WTC11 (cell line): ENCODE measurements around the gene SEMA3C. TPM values are rescaled to one million over a fixed set of nuclear protein-coding genes. Genes with fewer than 3 reads are reported as not detected.

ENCODE experiments used
- ATAC-seq: fragments of 200-7000 bp; cut with Tn5 transposase; 2 replicates; pipeline ENCODE4 v1.10.0; 2021; ENCODE audit warnings: mild to moderate bottlenecking, moderate library complexity
- CTCF ChIA-PET: fragments of 300-600 bp; sonication (Branson Sonifier 250); formaldehyde crosslinking; loops from one replicate; lab custom pipeline; 2021; ENCODE audit warnings: antibody characterized with exemption; lab: Charles Lee
- POLR2A ChIA-PET: fragments of 350-600 bp; sonication (Branson Sonifier 250); formaldehyde crosslinking; loops from one replicate; lab custom pipeline; 2021; ENCODE audit warnings: antibody characterized with exemption; lab: Charles Lee
- DNase-seq: peaks from one replicate; pipeline ENCODE4 v3.0.0; 2021; ENCODE audit warnings: low spot score
- H3K27ac Mint-ChIP-seq: 2 replicates; pipeline ENCODE4 v1.8.0; 2021; ENCODE audit warnings: mixed read lengths
- H3K27me3 Mint-ChIP-seq: 2 replicates; pipeline ENCODE4 v1.8.0; 2021; ENCODE audit warnings: low read depth, mild to moderate bottlenecking, moderate library complexity, mixed read lengths
- H3K36me3 Mint-ChIP-seq: 2 replicates; pipeline ENCODE4 v1.8.0; 2021; ENCODE audit warnings: mixed read lengths
- H3K4me1 Mint-ChIP-seq: 2 replicates; pipeline ENCODE4 v1.8.0; 2022; ENCODE audit warnings: mixed read lengths
- H3K4me3 Mint-ChIP-seq: 2 replicates; pipeline ENCODE4 v1.8.0; 2021; ENCODE audit warnings: mild to moderate bottlenecking, moderate library complexity, mixed read lengths
- H3K9me3 Mint-ChIP-seq: 2 replicates; pipeline ENCODE4 v1.8.0; 2021; ENCODE audit warnings: mixed read lengths
- ARID4B ChIP-seq: sonication (generic); formaldehyde crosslinking; IDR thresholded peaks from 2 replicates; pipeline ENCODE4 v1.8.0; 2023; ENCODE audit warnings: missing genetic modification reagents, mild to moderate bottlenecking, borderline replicate concordance
- ATF1 ChIP-seq: sonication (generic); formaldehyde crosslinking; IDR thresholded peaks from 2 replicates; pipeline ENCODE4 v1.8.1; 2023; ENCODE audit warnings: mild to moderate bottlenecking, moderate library complexity, missing genetic modification reagents
- CBFB ChIP-seq: sonication (generic); formaldehyde crosslinking; IDR thresholded peaks from 2 replicates; pipeline ENCODE4 v1.8.1; 2022; ENCODE audit warnings: mild to moderate bottlenecking, low read depth, missing genetic modification reagents
- GABPB1 ChIP-seq: sonication (generic); formaldehyde crosslinking; IDR thresholded peaks from 2 replicates; pipeline ENCODE4 v1.8.1; 2023; ENCODE audit warnings: mild to moderate bottlenecking, missing genetic modification reagents
- GRHL2 ChIP-seq: fragments of 250-450 bp; sonication (Bioruptor Pico); IDR thresholded peaks from 2 replicates; pipeline ENCODE4 v1.8.0; 2022; ENCODE audit warnings: mild to moderate bottlenecking, moderate library complexity; ENCODE audit not compliant: insufficient replicate concordance, severe bottlenecking
- MXD4 ChIP-seq: fragments of 250-450 bp; sonication (Bioruptor Pico); IDR thresholded peaks from 2 replicates; pipeline ENCODE4 v1.8.0; 2021; ENCODE audit warnings: mild to moderate bottlenecking, moderate library complexity, borderline replicate concordance
- MYBL2 ChIP-seq: sonication (generic); formaldehyde crosslinking; IDR thresholded peaks from 2 replicates; pipeline ENCODE4 v1.8.1; 2023; ENCODE audit warnings: mild to moderate bottlenecking, moderate library complexity, missing genetic modification reagents
- NR3C1 ChIP-seq: sonication (generic); formaldehyde crosslinking; conservative IDR thresholded peaks from 2 replicates; pipeline ENCODE4 v1.8.1; 2023; ENCODE audit warnings: low read depth, mild to moderate bottlenecking, missing genetic modification reagents
- PREB ChIP-seq: sonication (generic); formaldehyde crosslinking; IDR thresholded peaks from 2 replicates; pipeline ENCODE4 v1.8.1; 2022; ENCODE audit warnings: mild to moderate bottlenecking, missing genetic modification reagents, moderate library complexity, borderline replicate concordance
- RELA ChIP-seq: sonication (generic); formaldehyde crosslinking; IDR thresholded peaks from 2 replicates; pipeline ENCODE4 v1.8.1; 2022; ENCODE audit warnings: missing genetic modification reagents, mild to moderate bottlenecking, borderline replicate concordance
- TCF7 ChIP-seq: sonication (generic); formaldehyde crosslinking; IDR thresholded peaks from 2 replicates; pipeline ENCODE4 v1.8.0; 2022; ENCODE audit warnings: mild to moderate bottlenecking, low read depth, missing genetic modification reagents, moderate library complexity
- ZBTB43 ChIP-seq: sonication (generic); formaldehyde crosslinking; IDR thresholded peaks from 2 replicates; pipeline ENCODE4 v1.8.1; 2023; ENCODE audit warnings: mild to moderate bottlenecking, missing genetic modification reagents
- ZNF219 ChIP-seq: sonication (generic); formaldehyde crosslinking; IDR thresholded peaks from 2 replicates; pipeline ENCODE4 v1.8.0; 2023; ENCODE audit warnings: missing genetic modification reagents, mild to moderate bottlenecking, borderline replicate concordance
- ZNF425 ChIP-seq: fragments of 250-450 bp; sonication (Bioruptor Pico); conservative IDR thresholded peaks from 2 replicates; pipeline ENCODE4 v1.9.0; 2021; ENCODE audit warnings: mild to moderate bottlenecking
- ZNF512 ChIP-seq: sonication (generic); formaldehyde crosslinking; IDR thresholded peaks from 2 replicates; pipeline ENCODE4 v1.8.1; 2022; ENCODE audit warnings: missing genetic modification reagents, borderline replicate concordance
- total RNA-seq: library from RNA; stranded (reverse); gene quantifications from 3 replicates; pipeline ENCODE4 v1.2.3, GENCODE V29; 2021

SEMA3C gene
- total RNA-seq, 1 experiment from 2014 or later = 2.1 TPM

- no peaks in the 10 kb centered on the region for H3K9me3 Mint-ChIP-seq
- H3K27ac Mint-ChIP-seq = no peak overlapping the region
- peaks cover 46% of the 10 kb centered on the region for H3K4me1 Mint-ChIP-seq
- CTCF ChIA-PET = interaction anchor here (1.0 to 1.5 kb wide), 2 partner anchors 336 to 549 kb away, joined by 3 to 6 read pairs; no protein-coding TSS in a partner anchor
- DNase-seq = no peak
- no peak for ATAC-seq
- H3K36me3 Mint-ChIP-seq = no peaks in the 10 kb centered on the region
- TF ChIP-seq PREB = no peak
- no peak for TF ChIP-seq ZNF512 (CRISPR knock-in tag)
- TF ChIP-seq TCF7 = no peak
- no peak for TF ChIP-seq RELA
- no peak for TF ChIP-seq ATF1
- POLR2A ChIA-PET = interaction anchor here (0.6 kb wide), 1 partner anchor 35 kb away, joined by 3 read pairs; no protein-coding TSS in a partner anchor
- H3K27me3 Mint-ChIP-seq = peaks cover 11% of the 10 kb centered on the region
- H3K4me3 Mint-ChIP-seq = no peak overlapping the region
These were observed 2.3 kb upstream of the SEMA3C start for GRCh38 chr7:80921130-80921529.

- peaks cover 11% of the 10 kb centered on the region for H3K27me3 Mint-ChIP-seq
- H3K4me1 Mint-ChIP-seq = peaks cover 45% of the 10 kb centered on the region
- no peaks in the 10 kb centered on the region for H3K9me3 Mint-ChIP-seq
- CTCF ChIA-PET = interaction anchor here (1.0 to 2.2 kb wide), 4 partner anchors 217 to 552 kb away, joined by 3 to 14 read pairs (median 4); no protein-coding TSS in a partner anchor
- POLR2A ChIA-PET = interaction anchor here (0.6 kb wide), 1 partner anchor 725 kb away, joined by 4 read pairs; no protein-coding TSS in a partner anchor
- H3K36me3 Mint-ChIP-seq = no peaks in the 10 kb centered on the region
- DNase-seq (no peak), ATAC-seq (peak; percentile 8; the same call in 1 of the 2 replicates)
- peak overlapping the region; percentile 85 for H3K4me3 Mint-ChIP-seq
- TF ChIP-seq ARID4B (CRISPR knock-in tag) (no peak), ZNF425 (CRISPR knock-in tag) (no peak), MXD4 (no peak), GABPB1 (no peak)
- peak overlapping the region; percentile 86 for H3K27ac Mint-ChIP-seq
These were observed 452 bp downstream of the SEMA3C start for GRCh38 chr7:80918399-80918798.

- DNase-seq (no peak), ATAC-seq (no peak)
- CTCF ChIA-PET = interaction anchor here (1.7 to 1.9 kb wide), 2 partner anchors 10 to 553 kb away, joined by 6 to 7 read pairs; no protein-coding TSS in a partner anchor
- peaks cover 35% of the 10 kb centered on the region for H3K4me1 Mint-ChIP-seq
- no peaks in the 10 kb centered on the region for H3K36me3 Mint-ChIP-seq
- peaks cover 11% of the 10 kb centered on the region for H3K27me3 Mint-ChIP-seq
- no peak overlapping the region for H3K27ac Mint-ChIP-seq
- H3K4me3 Mint-ChIP-seq = peak overlapping the region; percentile 28; the same call in 1 of the 2 replicates
- no peaks in the 10 kb centered on the region for H3K9me3 Mint-ChIP-seq
- POLR2A ChIA-PET = no interaction called here
- TF ChIP-seq ZNF219 (CRISPR knock-in tag) (no peak), NR3C1 (no peak), CBFB (CRISPR knock-in tag) (no peak), GRHL2 (CRISPR knock-in tag) (no peak), MYBL2 (CRISPR knock-in tag) (no peak), ZNF425 (CRISPR knock-in tag) (no peak), ZBTB43 (CRISPR knock-in tag) (no peak)
These were observed 1.8 kb downstream of the SEMA3C start for GRCh38 chr7:80916770-80917741.
